GM19467 (cell line): ENCODE measurements around the gene TCL1B.

Experiments used
- ATAC-seq: cut with Tn5 transposase; IDR thresholded peaks from one replicate; pipeline ENCODE4 v1.9.1; 2021; ENCODE audit warnings: mild to moderate bottlenecking, moderate library complexity; ENCODE audit not compliant: unreplicated experiment

Gene TCL1B

DNA sequence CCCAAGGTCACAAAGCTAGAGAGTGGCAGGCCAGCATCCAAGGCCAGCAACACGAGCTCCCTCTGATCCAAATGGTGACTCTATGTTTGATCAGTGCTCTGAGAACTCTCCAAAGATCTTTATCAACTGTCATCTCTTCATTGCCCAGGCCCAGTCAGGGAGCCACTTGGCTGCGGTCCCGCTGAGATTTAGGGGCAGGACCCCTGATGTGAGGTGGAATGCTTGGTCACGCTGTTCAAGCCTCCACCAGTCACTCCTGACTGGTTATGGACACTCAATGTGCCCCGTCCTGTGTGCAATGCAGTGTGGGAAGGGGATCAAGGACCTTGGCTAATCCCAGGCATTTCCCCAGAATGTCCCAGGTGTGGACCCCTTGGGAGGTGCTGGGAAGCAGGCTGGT, 19.8 kb upstream of the TCL1B start:
- ATAC-seq, result no peak

DNA sequence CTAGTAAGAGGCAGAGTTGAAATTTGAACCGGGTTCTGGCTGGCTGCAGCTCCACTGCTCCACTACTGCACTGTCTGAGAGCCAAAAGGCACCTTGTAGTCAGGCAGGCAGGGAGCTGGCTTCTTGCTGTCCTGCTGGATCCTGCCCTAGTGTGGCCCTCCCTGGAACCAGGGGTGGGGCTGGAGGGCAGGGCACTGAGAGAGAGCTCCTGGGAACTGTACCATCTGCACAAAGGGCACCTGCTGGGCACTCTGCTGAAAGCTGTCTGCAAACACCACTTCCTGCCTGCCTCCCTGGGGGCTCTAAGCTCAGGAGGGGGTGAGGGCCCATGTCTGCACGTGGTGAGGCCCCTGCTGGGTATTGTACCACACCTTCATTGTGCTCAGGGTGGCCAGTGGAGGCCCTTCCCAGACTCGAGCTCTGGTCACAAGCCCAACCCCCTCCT, 19.0 kb upstream of the TCL1B start:
- ATAC-seq, result no peak

- no peak for ATAC-seq
These were observed 17.9 kb upstream of the TCL1B start for GRCh38 chr14:95668235-95668772.

DNA sequence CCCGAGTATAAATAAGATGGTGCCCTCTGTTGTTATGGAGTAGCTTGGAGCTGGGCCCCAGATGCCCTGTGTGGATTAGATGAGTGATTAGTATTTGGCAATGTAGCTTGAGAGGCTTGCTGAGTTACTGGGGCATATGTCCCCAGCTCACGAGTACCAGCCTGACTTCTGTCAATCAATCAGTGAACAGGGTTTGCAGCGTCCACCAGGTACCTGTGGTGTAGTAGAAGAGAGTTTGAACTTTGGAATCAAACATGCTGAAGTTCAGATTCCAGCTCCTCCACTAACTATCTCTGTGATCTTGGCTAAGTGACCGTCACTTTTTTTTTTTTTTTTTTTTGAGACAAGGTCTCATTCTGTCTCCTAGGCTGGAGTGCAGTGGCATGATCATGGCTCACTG, 11.6 kb upstream of the TCL1B start:
- ATAC-seq, result no peak

GRCh38 chr14:95675486-95675885, 10.7 kb upstream of the TCL1B start:
- ATAC-seq, result no peak

- no peak for ATAC-seq
These were observed 8.9 kb upstream of the TCL1B start for GRCh38 chr14:95677179-95677835.

GRCh38 chr14:95679148-95679815, 6.9 kb upstream of the TCL1B start:
- ATAC-seq, result no peak

GRCh38 chr14:95679998-95680735, 6.1 kb upstream of the TCL1B start:
- no peak for ATAC-seq

GRCh38 chr14:95681153-95681552, 5.1 kb upstream of the TCL1B start:
- ATAC-seq, result no peak

- no peak for ATAC-seq
These were observed 2.4 kb upstream of the TCL1B start for GRCh38 chr14:95683793-95684192.

- ATAC-seq, result no peak
These were observed 709 bp downstream of the TCL1B start for GRCh38 chr14:95686935-95687334.

DNA sequence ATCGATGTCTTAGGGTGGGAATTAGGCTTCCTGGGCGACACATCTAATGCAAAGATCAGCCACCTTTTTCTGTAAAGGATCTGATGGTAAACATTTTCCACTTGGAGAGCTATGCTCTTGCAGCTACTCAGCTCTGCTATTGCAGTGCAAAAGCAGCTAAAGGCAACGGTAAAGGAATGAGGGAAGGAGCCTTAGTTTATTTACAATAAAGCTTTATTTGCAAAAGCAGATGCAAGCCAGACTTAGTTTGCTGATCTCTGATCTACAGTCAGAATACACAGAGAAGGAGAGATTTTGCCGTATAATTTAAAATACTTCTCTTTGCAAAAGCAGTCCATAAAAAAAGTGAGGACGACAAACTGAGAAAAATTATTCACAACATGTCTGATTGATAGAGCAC, 3.2 kb downstream of the TCL1B start:
- ATAC-seq, result no peak

GRCh38 chr14:95690815-95691214, 4.6 kb downstream of the TCL1B start:
- no peak for ATAC-seq

GRCh38 chr14:95691591-95691990, 5.4 kb downstream of the TCL1B start:
- ATAC-seq, result no peak

DNA sequence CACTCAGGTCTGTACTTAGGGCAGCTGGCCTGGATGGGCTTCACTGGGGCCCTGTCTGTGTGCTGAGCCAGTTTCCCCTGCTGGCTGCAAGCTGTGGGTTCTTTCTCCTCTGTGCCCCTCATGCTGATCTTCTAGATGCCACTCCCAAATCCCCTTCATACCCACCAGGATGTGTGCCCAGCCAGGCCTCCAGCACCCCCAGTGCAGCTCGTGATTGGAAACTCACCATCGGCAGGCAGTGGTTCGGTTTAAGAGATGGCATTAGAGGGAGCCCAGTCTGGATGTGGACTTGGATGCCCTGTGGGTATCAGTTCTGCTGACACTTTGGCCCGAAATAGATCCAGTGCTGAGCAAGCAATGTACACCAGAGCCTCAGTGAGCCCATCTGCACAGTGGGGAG, 5.9 kb downstream of the TCL1B start:
- ATAC-seq, result no peak

- ATAC-seq, result no peak
These were observed 8.8 kb downstream of the TCL1B start for GRCh38 chr14:95695051-95695450.

- no peak for ATAC-seq
These were observed 9.7 kb downstream of the TCL1B start for GRCh38 chr14:95695913-95696312.

GRCh38 chr14:95696741-95697140, 10.5 kb downstream of the TCL1B start:
- no peak for ATAC-seq

- ATAC-seq, result peak; percentile 45
These were observed 11.5 kb downstream of the TCL1B start for GRCh38 chr14:95697764-95698163.

DNA sequence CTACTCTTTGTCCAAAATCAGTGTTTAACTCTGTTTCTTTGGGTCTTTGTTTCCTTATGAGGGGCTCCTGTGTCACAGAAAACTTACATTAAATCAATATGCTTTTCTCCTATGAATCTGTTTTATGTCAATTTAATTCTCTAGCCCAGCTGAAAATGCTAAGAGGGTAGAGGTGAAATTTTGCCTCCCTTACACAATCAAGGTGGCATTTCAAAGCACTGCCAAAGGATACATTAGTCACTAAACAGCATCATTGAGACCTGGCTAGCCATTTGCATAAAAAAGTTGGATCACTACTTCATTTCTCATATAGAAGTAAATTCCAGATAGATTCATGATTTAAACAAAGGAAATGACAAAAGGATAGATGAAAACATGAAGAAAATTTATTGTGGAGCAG, 12.1 kb downstream of the TCL1B start:
- ATAC-seq, result no peak

DNA sequence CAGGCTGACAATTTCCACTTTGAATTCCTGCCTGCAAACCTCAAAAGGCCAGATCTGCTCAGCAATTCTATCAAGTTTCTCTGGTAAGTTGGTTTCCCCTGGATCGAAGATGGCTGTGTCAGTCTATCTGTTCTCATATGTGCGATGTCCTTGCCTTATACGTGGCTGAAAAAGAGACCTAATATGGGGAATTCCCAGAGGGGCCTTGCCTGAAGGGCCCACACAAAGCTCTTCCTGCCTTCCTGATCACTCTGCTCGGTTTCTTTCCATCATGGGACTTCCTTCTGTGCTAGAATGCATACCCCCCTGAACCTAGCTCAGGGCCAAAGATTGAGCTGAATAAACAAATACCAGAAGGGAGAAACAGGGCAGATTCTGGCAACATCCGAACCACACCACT, 13.2 kb downstream of the TCL1B start:
- ATAC-seq, result peak; percentile 43
